Uterus (tissue), 2 donors: Measurements from ENCODE around the gene SLC25A6.

Experiments
- POLR2A ChIP-seq, 2 donors: fragments of 450-650 bp; IDR thresholded peaks; one replicate each; pipeline ENCODE4 v1.6.1; 2016; ENCODE audit warnings: antibody characterized with exemption in 2 of 2, mild to moderate bottlenecking in 1 of 2, moderate library complexity in 1 of 2
- TF ChIP-seq, protein P1 (sequence below), 4 experiments: fragments of 200-600 bp in 2 of 4; fragments of 450-650 bp in 2 of 4; sonication (generic) in 2 of 4; IDR thresholded peaks; one replicate each; pipeline ENCODE4 v1.5.1; 2016 to 2019; ENCODE audit warnings: antibody characterized with exemption in 4 of 4, mild to moderate bottlenecking in 2 of 4, moderate library complexity in 1 of 4

DNA sequence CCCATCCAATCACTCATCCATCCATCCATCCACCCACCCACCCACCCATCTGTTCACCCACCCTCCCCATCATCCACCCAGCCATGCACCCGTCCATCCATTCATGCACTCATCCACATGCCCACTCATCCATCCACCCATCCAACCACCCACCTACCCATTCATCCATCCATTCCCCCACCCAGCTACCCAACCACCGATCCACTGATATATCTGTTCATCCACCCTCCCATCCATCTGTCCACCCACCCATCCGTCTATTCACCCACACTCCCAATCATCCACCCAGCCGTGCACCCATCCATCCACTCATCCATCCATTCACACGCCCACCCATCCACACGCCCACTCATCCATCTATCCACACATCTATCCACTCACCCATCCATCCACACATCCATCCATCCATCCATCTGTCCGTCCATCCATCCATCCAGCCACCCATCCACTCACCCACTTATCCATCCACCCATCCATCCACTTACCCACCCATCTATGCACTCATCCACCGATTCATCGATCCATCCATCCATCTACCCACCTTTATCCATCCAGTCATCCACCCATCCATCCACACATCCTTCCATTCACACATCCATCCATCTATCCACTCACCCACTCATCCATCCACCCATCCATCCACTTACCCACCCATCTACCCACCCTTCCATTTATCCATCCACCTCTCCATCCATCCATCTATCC lies 32.4 kb upstream of the SLC25A6 start:
- TF ChIP-seq, protein P1, sequence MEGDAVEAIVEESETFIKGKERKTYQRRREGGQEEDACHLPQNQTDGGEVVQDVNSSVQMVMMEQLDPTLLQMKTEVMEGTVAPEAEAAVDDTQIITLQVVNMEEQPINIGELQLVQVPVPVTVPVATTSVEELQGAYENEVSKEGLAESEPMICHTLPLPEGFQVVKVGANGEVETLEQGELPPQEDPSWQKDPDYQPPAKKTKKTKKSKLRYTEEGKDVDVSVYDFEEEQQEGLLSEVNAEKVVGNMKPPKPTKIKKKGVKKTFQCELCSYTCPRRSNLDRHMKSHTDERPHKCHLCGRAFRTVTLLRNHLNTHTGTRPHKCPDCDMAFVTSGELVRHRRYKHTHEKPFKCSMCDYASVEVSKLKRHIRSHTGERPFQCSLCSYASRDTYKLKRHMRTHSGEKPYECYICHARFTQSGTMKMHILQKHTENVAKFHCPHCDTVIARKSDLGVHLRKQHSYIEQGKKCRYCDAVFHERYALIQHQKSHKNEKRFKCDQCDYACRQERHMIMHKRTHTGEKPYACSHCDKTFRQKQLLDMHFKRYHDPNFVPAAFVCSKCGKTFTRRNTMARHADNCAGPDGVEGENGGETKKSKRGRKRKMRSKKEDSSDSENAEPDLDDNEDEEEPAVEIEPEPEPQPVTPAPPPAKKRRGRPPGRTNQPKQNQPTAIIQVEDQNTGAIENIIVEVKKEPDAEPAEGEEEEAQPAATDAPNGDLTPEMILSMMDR (IDR thresholded peaks at IDR 0.05), result no peak
- TF ChIP-seq POLR2A (IDR thresholded peaks at IDR 0.05), result no peak
